RWPE1 (cell line): ENCODE results near the gene LRMDA.
A peak's percentile ranks its signal among the peaks of the same experiment; 100 is the strongest.

Experiments
- CTCF ChIA-PET: fragments of 350-600 bp; sonication (Branson Sonifier 250); formaldehyde crosslinking; extraction: SDS; loops from one replicate; lab custom pipeline; 2021; lab: Yijun Ruan, JAX
- POLR2A ChIA-PET: fragments of 400-600 bp; formaldehyde crosslinking; extraction: SDS; loops from one replicate; lab custom pipeline; 2020; ENCODE audit warnings: antibody characterized with exemption; ENCODE audit not compliant: low non-redundant PET; lab: Yijun Ruan, JAX
- DNase-seq: peaks from one replicate; pipeline ENCODE4 v3.0.0; 2012; ENCODE audit warnings: low spot score
- H3K27ac ChIP-seq: fragments of 450-650 bp; 2 replicates; pipeline ENCODE4 v1.5.1; 2017
- TF ChIP-seq, protein P1 (sequence below): fragments of 450-650 bp; conservative IDR thresholded peaks from 2 replicates; pipeline ENCODE4 v1.5.1; 2017; ENCODE audit warnings: low read depth, mild to moderate bottlenecking

The LRMDA gene

DNA sequence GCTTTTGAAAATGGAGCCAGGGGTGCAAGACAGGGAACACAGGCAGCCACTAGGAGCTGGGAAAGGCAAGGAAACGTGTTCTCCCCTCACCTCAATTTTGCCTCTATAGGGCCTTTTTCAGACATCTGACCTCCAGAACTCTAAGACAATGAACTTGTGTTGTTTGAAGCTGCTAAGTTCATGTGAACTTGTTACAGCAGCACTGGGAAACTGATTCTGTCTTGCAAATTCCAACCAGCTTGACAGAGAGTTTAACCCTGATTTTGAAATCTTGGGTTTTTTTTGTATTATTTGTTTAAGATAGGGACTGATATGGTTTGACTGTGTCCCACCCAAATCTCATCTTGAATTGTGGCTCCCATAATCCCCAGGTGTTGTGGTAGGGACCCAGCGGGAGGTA is 852.9 kb downstream of the LRMDA start:
- CTCF ChIA-PET, result no interaction called here
- TF ChIP-seq, protein P1, sequence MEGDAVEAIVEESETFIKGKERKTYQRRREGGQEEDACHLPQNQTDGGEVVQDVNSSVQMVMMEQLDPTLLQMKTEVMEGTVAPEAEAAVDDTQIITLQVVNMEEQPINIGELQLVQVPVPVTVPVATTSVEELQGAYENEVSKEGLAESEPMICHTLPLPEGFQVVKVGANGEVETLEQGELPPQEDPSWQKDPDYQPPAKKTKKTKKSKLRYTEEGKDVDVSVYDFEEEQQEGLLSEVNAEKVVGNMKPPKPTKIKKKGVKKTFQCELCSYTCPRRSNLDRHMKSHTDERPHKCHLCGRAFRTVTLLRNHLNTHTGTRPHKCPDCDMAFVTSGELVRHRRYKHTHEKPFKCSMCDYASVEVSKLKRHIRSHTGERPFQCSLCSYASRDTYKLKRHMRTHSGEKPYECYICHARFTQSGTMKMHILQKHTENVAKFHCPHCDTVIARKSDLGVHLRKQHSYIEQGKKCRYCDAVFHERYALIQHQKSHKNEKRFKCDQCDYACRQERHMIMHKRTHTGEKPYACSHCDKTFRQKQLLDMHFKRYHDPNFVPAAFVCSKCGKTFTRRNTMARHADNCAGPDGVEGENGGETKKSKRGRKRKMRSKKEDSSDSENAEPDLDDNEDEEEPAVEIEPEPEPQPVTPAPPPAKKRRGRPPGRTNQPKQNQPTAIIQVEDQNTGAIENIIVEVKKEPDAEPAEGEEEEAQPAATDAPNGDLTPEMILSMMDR, result no peak
- no peak overlapping the region for H3K27ac ChIP-seq
- POLR2A ChIA-PET, result no interaction called here
- DNase-seq, result no peak

DNA sequence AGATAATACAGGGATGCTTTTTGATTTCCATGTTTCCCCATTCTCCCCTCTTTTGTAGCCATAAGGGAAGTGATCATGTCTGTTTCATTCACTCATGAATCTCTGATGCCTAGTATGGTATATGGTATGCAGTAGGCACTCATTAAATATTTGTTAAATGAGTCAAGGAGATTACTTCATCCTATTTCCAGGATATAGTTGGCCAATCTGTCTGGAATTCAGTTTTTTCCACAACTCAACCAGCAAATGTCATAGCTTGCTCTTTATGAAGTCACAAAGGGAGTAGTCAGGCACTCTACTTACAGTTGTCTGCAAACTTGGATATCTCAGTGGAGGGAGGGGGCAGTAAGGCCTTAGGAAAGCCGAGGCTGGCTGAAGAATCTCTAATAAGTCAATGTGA is 853.6 kb downstream of the LRMDA start:
- TF ChIP-seq, protein P1, result no peak
- DNase-seq, result peak; percentile 42
- H3K27ac ChIP-seq, result no peak overlapping the region
- POLR2A ChIA-PET, result no interaction called here
- CTCF ChIA-PET, result interaction anchor here (0.7 kb wide), 1 partner anchor 835 kb away, joined by 5 read pairs; no protein-coding TSS in a partner anchor

DNA sequence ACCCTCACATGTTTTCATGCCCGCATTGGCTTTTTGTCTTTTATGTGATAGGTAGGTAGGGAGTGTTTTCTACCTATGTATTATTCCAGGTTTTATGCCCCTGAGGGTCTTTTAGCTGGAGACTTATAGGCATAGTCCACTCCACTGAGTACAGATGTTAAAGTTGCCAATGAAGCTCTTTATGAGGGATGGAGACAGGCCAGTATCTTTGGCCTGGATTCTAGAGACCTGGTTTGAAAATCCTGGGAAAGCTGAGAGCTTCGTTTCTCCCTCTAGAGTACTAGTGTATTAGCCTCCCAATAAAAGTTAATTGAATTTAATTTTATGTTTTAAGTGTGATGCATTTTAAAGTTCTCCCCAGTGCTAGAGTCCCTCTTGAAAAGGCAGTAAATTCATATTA is 854.1 kb downstream of the LRMDA start:
- POLR2A ChIA-PET, result no interaction called here
- H3K27ac ChIP-seq, result no peak overlapping the region

DNA sequence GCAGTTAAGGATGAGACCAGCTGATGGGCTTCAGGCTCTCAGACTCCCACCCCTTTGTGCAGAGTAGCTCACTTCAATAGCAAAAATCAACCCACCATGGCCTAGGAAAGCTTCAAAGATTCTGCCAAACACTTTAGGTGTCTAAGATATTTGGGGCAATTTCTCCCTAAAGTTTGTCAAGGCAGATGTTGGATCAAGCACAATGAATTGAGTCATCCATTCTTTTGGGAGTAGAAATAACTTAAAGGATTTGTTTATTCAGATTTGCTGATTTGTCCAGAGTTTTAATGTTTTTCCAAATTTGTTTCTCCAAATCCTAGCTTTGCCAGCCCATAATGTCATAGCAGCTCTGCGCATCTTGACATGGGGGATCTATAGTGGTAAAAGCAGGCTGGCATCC is 855.1 kb downstream of the LRMDA start:
- no peak for DNase-seq
- ChIA-PET POLR2A (no interaction called here), CTCF (no interaction called here)
- no peak overlapping the region for H3K27ac ChIP-seq
- TF ChIP-seq, protein P1, result no peak

More for the DNA sequence above, 854.1 kb downstream of the LRMDA start:
- DNase-seq, result no peak
- CTCF ChIA-PET, result no interaction called here
- TF ChIP-seq, protein P1, result no peak

DNA sequence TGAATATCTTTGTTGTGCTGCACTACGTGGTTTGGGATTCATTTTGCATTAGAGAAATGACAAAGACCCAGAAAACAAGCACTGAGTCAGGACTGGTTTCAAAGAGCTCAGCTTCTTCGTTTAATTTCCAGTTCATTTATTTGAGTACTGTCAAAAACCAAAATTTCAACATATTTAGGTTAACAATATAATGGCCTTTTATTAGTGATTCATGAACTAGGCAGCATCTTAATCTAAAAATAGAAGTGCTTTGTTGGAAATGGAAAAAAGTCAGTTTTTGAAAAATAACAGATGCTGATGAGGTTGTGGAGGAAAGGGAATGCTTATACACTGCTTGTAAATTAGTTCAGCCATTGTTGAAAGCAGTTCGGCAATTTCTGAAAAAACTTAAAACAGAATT is 856.4 kb downstream of the LRMDA start:
- no peak for DNase-seq
- H3K27ac ChIP-seq, result no peak overlapping the region
- CTCF ChIA-PET, result interaction anchor here (0.6 kb wide), 1 partner anchor 532 kb away, joined by 3 read pairs; no protein-coding TSS in a partner anchor
- TF ChIP-seq, protein P1, result no peak
- POLR2A ChIA-PET, result no interaction called here

DNA sequence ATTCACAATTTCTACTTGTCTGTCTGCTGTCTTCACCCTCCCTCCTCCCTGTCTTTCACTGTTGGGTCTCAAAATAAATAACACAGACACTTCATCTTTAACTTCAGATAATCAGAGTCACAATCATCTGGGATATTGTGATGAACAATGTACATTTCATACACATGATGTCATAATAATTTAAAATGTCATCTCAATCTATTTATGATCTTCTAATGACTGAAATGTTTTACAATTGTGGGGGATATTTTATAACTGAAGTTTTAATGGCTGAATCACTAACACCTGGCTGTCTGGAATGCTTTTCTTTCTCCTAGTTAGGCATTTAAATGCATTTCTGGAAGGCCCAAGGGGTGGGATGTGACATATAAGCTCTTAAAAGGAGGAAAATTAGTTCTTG is 859.8 kb downstream of the LRMDA start:
- H3K27ac ChIP-seq, result no peak overlapping the region
- no peak for DNase-seq
- ChIA-PET POLR2A (no interaction called here), CTCF (no interaction called here)
- TF ChIP-seq, protein P1, result no peak
